GM15510 (cell line): Measurements from ENCODE around the gene TAF10.

Experiments
- POLR2A ChIP-seq: IDR thresholded peaks from 3 replicates; pipeline ENCODE4 v1.6.1; 2011; ENCODE audit warnings: borderline replicate concordance; ENCODE audit not compliant: insufficient read length; ENCODE audit errors: extremely low read depth

The TAF10 gene

GRCh38 chr11:6648501-6648900 lies 36.5 kb upstream of the TAF10 start:
- TF ChIP-seq POLR2A: no peak

GRCh38 chr11:6647836-6648235 lies 35.8 kb upstream of the TAF10 start:
- no peak for TF ChIP-seq POLR2A

- TF ChIP-seq POLR2A: no peak
Measured at GRCh38 chr11:6646918-6647679, 35.1 kb upstream of the TAF10 start.

- TF ChIP-seq POLR2A: no peak
Measured at GRCh38 chr11:6646576-6646917, 34.5 kb upstream of the TAF10 start.

- TF ChIP-seq POLR2A: no peak
Measured at GRCh38 chr11:6646071-6646470, 34.1 kb upstream of the TAF10 start.

- TF ChIP-seq POLR2A: no peak
Measured at GRCh38 chr11:6642957-6643356, 30.9 kb upstream of the TAF10 start.

GRCh38 chr11:6640985-6641701 lies 29.1 kb upstream of the TAF10 start:
- TF ChIP-seq POLR2A: no peak

GRCh38 chr11:6640036-6640984 lies 28.3 kb upstream of the TAF10 start:
- TF ChIP-seq POLR2A: no peak

- no peak for TF ChIP-seq POLR2A
Measured at GRCh38 chr11:6638429-6638828, 26.4 kb upstream of the TAF10 start.

- TF ChIP-seq POLR2A: no peak
Measured at GRCh38 chr11:6637871-6638270, 25.9 kb upstream of the TAF10 start.

GRCh38 chr11:6636480-6636879 lies 24.5 kb upstream of the TAF10 start:
- no peak for TF ChIP-seq POLR2A

- no peak for TF ChIP-seq POLR2A
Measured at GRCh38 chr11:6635082-6635932, 23.3 kb upstream of the TAF10 start.

GRCh38 chr11:6634534-6634933 lies 22.5 kb upstream of the TAF10 start:
- TF ChIP-seq POLR2A: no peak
